ENCODE measurements around the gene INSYN2B. TPM values are rescaled to one million over a fixed set of nuclear protein-coding genes. Genes with fewer than 3 reads are reported as not detected.

Gene INSYN2B
- total RNA-seq, 1 experiment from 2014 or later, result 10.8 TPM

- H3K4me1 ChIP-seq (ENCODE audit: insufficient read depth, low read length, poor library complexity, severe bottlenecking), result no peaks in the 10 kb centered on the region
- no peaks in the 10 kb centered on the region for H3K9me3 ChIP-seq (ENCODE audit: low read depth, low read length, poor library complexity, severe bottlenecking)
- intact Hi-C loops (cut with micrococcal nuclease; ENCODE audit: unreplicated experiment), result no loop called here
- TF ChIP-seq EZH2 (IDR thresholded peaks at IDR 0.05; ENCODE audit: borderline replicate concordance, low read depth, low read length, poor library complexity, severe bottlenecking) (no peak), CTCF (conservative IDR thresholded peaks at IDR 0.05; ENCODE audit: low read depth, low read length) (no peak)
- no peaks in the 10 kb centered on the region for H3K27me3 ChIP-seq (replicated peaks; ENCODE audit: insufficient read depth, low read depth, low read length, poor library complexity)
- ChIA-PET CTCF (no interaction called here), POLR2A (ENCODE audit: low non-redundant PET) (no interaction called here)
- H3K4me3 ChIP-seq (ENCODE audit: low read depth, low read length, poor library complexity, severe bottlenecking), result no peak overlapping the region
- DNase-seq (ENCODE audit: low spot score), result no peak
- no peaks in the 10 kb centered on the region for H3K36me3 ChIP-seq (ENCODE audit: insufficient read depth, low read length, poor library complexity, severe bottlenecking)
- BruUV-seq (replicated peaks), result no TSS peak
- H3K27ac ChIP-seq (ENCODE audit: low read depth, low read length, poor library complexity, severe bottlenecking), result no peak overlapping the region
Measured at GRCh38 chr5:169988206-169988605, 7.9 kb upstream of the INSYN2B start.

- H3K27me3 ChIP-seq (replicated peaks; ENCODE audit: insufficient read depth, low read depth, low read length, poor library complexity), result no peaks in the 10 kb centered on the region
- H3K9me3 ChIP-seq (ENCODE audit: low read depth, low read length, poor library complexity, severe bottlenecking), result no peaks in the 10 kb centered on the region
- POLR2A ChIA-PET (ENCODE audit: low non-redundant PET), result interaction anchor here (0.6 kb wide), 1 partner anchor 193 kb away, joined by 3 read pairs; no protein-coding TSS in a partner anchor
- DNase-seq (ENCODE audit: low spot score), result no peak
- peak overlapping the region; percentile 66 for H3K27ac ChIP-seq (ENCODE audit: low read depth, low read length, poor library complexity, severe bottlenecking)
- H3K36me3 ChIP-seq (ENCODE audit: insufficient read depth, low read length, poor library complexity, severe bottlenecking), result no peaks in the 10 kb centered on the region
- CTCF ChIA-PET, result interaction anchor here (0.6 to 1.9 kb wide), 15 partner anchors 8 to 400 kb away, joined by 3 to 18 read pairs (median 3); no protein-coding TSS in a partner anchor
- TF ChIP-seq EZH2 (IDR thresholded peaks at IDR 0.05; ENCODE audit: borderline replicate concordance, low read depth, low read length, poor library complexity, severe bottlenecking), result no peak
- TF ChIP-seq CTCF (conservative IDR thresholded peaks at IDR 0.05; ENCODE audit: low read depth, low read length), result no peak
- peaks cover 15% of the 10 kb centered on the region for H3K4me1 ChIP-seq (ENCODE audit: insufficient read depth, low read length, poor library complexity, severe bottlenecking)
- intact Hi-C loops (cut with micrococcal nuclease; ENCODE audit: unreplicated experiment), result loop anchor here (1.0 to 5.0 kb wide), 2 partner anchors 178 to 278 kb away; no protein-coding TSS in a partner anchor
- H3K4me3 ChIP-seq (ENCODE audit: low read depth, low read length, poor library complexity, severe bottlenecking), result peak overlapping the region; percentile 57
- BruUV-seq (replicated peaks), result TSS peak; percentile 89
Measured at GRCh38 chr5:169979871-169980270, 424 bp downstream of the INSYN2B start.

DNA sequence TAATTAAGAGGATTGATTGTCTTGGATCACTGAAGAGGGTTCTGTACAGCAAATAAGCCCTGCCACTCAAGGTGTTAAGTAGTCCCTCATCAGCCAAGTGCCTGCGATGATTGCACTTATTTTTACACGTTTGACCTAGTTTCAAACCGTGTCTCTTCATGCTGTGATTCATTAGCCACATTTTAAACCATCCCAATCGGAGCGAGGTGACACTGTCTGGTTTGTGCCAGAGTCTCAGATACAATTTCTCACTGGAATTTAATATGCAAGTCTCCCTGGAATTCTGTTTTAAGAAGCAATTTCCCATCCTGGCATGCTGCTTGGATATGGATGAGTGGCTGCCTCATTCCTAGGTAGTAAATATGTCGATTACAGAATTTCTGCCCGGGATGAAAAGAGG, 1.6 kb downstream of the INSYN2B start:
- Histone ChIP-seq H3K36me3 (ENCODE audit: insufficient read depth, low read length, poor library complexity, severe bottlenecking) (no peaks in the 10 kb centered on the region), H3K27me3 (replicated peaks; ENCODE audit: insufficient read depth, low read depth, low read length, poor library complexity) (no peaks in the 10 kb centered on the region), H3K9me3 (ENCODE audit: low read depth, low read length, poor library complexity, severe bottlenecking) (no peaks in the 10 kb centered on the region), H3K4me1 (ENCODE audit: insufficient read depth, low read length, poor library complexity, severe bottlenecking) (peaks cover 15% of the 10 kb centered on the region), H3K27ac (ENCODE audit: low read depth, low read length, poor library complexity, severe bottlenecking) (peak overlapping the region; percentile 66), H3K4me3 (ENCODE audit: low read depth, low read length, poor library complexity, severe bottlenecking) (peak overlapping the region; percentile 57)
- ChIA-PET POLR2A (ENCODE audit: low non-redundant PET) (no interaction called here), CTCF (no interaction called here)
- intact Hi-C loops (cut with micrococcal nuclease; ENCODE audit: unreplicated experiment), result no loop called here
- no TSS peak for BruUV-seq (replicated peaks)
- TF ChIP-seq EZH2 (IDR thresholded peaks at IDR 0.05; ENCODE audit: borderline replicate concordance, low read depth, low read length, poor library complexity, severe bottlenecking), result no peak
- no peak for TF ChIP-seq CTCF (conservative IDR thresholded peaks at IDR 0.05; ENCODE audit: low read depth, low read length)
- DNase-seq (ENCODE audit: low spot score), result no peak

Data from A673 (cell line).